ENCODE measurements around the gene CCDC146.
"Not testable (repeated sequence)": the region's sequence is repeated elsewhere in the genome, so short reads cannot be mapped to it uniquely, and the experiment has no call there.

CCDC146 gene

GRCh38 chr7:77138668-77139067 lies 16.3 kb downstream of the CCDC146 start:
- H3K4me3 ChIP-seq (ENCODE audit: low read depth, low read length), result not testable (repeated sequence)

- H3K4me3 ChIP-seq (ENCODE audit: low read depth, low read length), result not testable (repeated sequence)
Measured at GRCh38 chr7:77140291-77140690, 17.9 kb downstream of the CCDC146 start.

- not testable (repeated sequence) for H3K4me3 ChIP-seq (ENCODE audit: low read depth, low read length)
Measured at GRCh38 chr7:77152232-77152631, 29.8 kb downstream of the CCDC146 start.

- not testable (repeated sequence) for H3K4me3 ChIP-seq (ENCODE audit: low read depth, low read length)
Measured at GRCh38 chr7:77154917-77155464, 32.6 kb downstream of the CCDC146 start.

GRCh38 chr7:77155601-77156377 lies 33.4 kb downstream of the CCDC146 start:
- not testable (repeated sequence) for H3K4me3 ChIP-seq (ENCODE audit: low read depth, low read length)

GRCh38 chr7:77157034-77157433 lies 34.6 kb downstream of the CCDC146 start:
- not testable (repeated sequence) for H3K4me3 ChIP-seq (ENCODE audit: low read depth, low read length)

GRCh38 chr7:77157446-77157845 lies 35.0 kb downstream of the CCDC146 start:
- no peak for TF ChIP-seq CTCF (IDR thresholded peaks at IDR 0.05; ENCODE audit: borderline replicate concordance, insufficient read depth, low read depth, low read length)
- H3K4me3 ChIP-seq (ENCODE audit: low read depth, low read length), result no peak overlapping the region

GRCh38 chr7:77171073-77171472 lies 48.7 kb downstream of the CCDC146 start:
- H3K4me3 ChIP-seq (ENCODE audit: low read depth, low read length), result not testable (repeated sequence)

GRCh38 chr7:77172437-77173172 lies 50.2 kb downstream of the CCDC146 start:
- not testable (repeated sequence) for H3K4me3 ChIP-seq (ENCODE audit: low read depth, low read length)

GRCh38 chr7:77174418-77174817 lies 52.0 kb downstream of the CCDC146 start:
- H3K4me3 ChIP-seq (ENCODE audit: low read depth, low read length), result not testable (repeated sequence)

- H3K4me3 ChIP-seq (ENCODE audit: low read depth, low read length), result not testable (repeated sequence)
Measured at GRCh38 chr7:77175274-77175800, 52.9 kb downstream of the CCDC146 start.

GRCh38 chr7:77177321-77177904 lies 55.0 kb downstream of the CCDC146 start:
- not testable (repeated sequence) for H3K4me3 ChIP-seq (ENCODE audit: low read depth, low read length)

GRCh38 chr7:77178024-77178423 lies 55.6 kb downstream of the CCDC146 start:
- H3K4me3 ChIP-seq (ENCODE audit: low read depth, low read length), result not testable (repeated sequence)

- no peak overlapping the region for H3K4me3 ChIP-seq (ENCODE audit: low read depth, low read length)
- TF ChIP-seq CTCF (IDR thresholded peaks at IDR 0.05; ENCODE audit: borderline replicate concordance, insufficient read depth, low read depth, low read length), result no peak
Measured at GRCh38 chr7:77181015-77181595, 58.7 kb downstream of the CCDC146 start.
